Measurements from ENCODE around the gene KIF15.

- TF ChIP-seq POLR2AphosphoS5 (IDR thresholded peaks at IDR 0.05; ENCODE audit: borderline replicate concordance, low read depth, low read length) (no peak), EZH2 (IDR thresholded peaks at IDR 0.05) (no peak), FOXP2 (optimal IDR thresholded peaks at IDR 0.05; ENCODE audit: control extremely low read depth, extremely low read length, insufficient read depth) (no peak)
These were observed 114.0 kb downstream of the KIF15 start for GRCh38 chr3:44875596-44875995.

All from SK-N-MC (cell line).